ENCODE data around the gene SLC38A3. TPM values are rescaled to one million over a fixed set of nuclear protein-coding genes. Genes with fewer than 3 reads are reported as not detected.

The SLC38A3 gene
- total RNA-seq, 1 donor from 2014 or later = not detected

DNA sequence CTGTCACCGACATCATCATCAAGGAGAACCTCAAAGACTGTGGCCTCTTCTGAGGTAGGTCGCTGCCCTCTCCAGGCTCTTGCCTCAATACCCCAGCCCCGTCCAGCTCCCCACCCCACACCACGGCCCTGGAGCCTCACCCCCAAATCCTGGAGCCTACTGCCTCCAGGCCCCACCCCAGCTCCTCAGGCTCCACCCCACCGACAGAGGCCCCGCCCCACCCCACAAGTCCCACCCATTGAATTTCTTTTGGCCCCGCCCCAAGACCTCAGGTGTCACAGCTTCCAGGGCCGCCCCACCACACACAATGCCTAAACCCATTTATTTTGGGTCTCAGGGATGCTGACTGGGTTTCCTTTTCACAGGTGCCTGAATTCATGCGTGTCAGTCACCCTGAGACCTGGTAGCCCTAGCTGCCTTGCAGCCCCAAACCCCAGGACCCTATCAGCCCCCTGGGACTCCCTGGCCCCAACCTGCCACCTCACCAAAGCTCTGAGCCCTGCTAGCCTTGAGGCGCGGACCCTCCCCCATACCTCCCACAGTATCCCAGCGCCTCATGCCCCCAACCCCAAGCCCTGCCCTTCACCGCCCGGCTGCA, 10.1 kb upstream of the SLC38A3 start:
- no peak for TF ChIP-seq CTCF (conservative IDR thresholded peaks at IDR 0.05; ENCODE audit: low read depth, low read length)
- no peak overlapping the region for H3K4me3 ChIP-seq (ENCODE audit: low read depth, low read length)
- no peak for DNase-seq (ENCODE audit: low read depth)

DNA sequence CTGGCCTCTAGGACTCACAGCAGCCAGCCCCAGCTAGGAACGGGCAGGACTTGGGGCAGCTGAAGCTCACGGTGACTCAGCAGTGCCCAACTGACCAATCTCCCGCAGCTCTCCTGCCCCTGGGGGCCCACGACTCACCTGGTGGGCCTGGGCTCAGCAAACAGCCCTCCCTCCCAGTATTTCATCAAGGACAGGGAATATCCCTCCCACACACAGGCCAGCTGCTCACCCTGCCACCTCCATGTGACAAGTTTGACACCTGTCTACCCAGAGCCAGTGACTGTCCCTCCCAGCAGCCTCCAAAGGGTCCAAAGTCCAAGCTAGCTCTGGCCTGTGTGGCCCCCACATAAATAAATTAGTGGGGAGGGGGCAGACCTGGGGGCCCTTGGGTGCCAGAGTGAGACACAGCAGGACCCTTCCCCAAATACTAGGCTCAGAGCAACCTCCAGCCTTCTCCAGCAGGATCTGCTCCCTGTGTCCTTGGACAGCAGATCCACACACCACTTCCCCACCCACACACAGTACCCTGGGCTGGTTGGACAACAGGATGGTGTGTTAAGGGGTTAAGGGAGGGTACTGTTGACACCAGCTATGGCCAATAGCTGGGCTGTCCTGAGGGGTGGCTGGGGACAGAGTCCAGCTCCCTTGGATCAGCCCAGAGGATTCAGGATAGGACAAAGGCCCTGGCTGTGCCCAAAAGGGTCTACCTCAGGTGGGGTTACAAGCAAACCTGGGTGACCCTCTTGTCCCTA, 9.4 kb upstream of the SLC38A3 start:
- DNase-seq (ENCODE audit: low read depth) = no peak
- TF ChIP-seq CTCF (conservative IDR thresholded peaks at IDR 0.05; ENCODE audit: low read depth, low read length) = no peak
- H3K4me3 ChIP-seq (ENCODE audit: low read depth, low read length) = no peak overlapping the region

GRCh38 chr3:50196253-50196801, 8.7 kb upstream of the SLC38A3 start:
- no peak for TF ChIP-seq CTCF (conservative IDR thresholded peaks at IDR 0.05; ENCODE audit: low read depth, low read length)
- H3K4me3 ChIP-seq (ENCODE audit: low read depth, low read length) = no peak overlapping the region
- no peak for DNase-seq (ENCODE audit: low read depth)

DNA sequence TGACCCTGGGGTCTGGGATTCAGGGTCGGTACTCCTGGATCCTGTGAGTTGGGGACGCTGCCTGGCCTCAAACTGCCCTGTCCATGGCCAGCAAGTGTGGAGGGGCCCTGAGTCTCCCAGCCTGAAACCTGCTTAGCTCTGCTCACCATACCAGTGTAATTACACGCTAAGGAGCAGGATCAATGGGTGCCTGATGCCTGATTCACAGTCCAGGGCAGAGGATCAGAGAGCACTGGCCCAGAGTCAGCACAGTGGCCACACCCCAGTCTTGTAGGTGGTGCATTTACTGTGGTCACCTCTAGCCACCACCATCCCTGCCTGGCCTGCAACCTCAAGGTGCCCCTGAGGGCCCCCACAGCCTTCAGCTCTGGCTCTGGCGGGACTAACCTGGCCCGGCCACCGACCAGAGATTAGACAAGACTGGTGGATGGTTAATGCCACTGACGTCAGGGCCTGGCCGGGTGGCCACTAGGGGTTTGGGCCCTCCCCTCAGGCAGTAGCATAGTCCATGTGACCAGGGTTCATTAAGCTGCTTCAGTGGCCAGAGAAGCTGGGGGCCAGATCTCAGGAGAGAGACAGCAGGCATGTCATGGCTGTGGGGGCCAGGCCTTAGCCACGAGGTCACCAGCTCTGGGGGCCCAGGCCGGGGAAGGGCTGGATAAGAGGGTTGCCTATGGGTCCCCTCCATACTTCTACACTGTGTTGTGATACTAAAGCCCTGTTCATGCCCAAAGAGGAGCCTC, 3.3 kb upstream of the SLC38A3 start:
- no peak for DNase-seq (ENCODE audit: low read depth)
- no peak overlapping the region for H3K4me3 ChIP-seq (ENCODE audit: low read depth, low read length)
- TF ChIP-seq CTCF (conservative IDR thresholded peaks at IDR 0.05; ENCODE audit: low read depth, low read length) = peak; percentile 5

DNA sequence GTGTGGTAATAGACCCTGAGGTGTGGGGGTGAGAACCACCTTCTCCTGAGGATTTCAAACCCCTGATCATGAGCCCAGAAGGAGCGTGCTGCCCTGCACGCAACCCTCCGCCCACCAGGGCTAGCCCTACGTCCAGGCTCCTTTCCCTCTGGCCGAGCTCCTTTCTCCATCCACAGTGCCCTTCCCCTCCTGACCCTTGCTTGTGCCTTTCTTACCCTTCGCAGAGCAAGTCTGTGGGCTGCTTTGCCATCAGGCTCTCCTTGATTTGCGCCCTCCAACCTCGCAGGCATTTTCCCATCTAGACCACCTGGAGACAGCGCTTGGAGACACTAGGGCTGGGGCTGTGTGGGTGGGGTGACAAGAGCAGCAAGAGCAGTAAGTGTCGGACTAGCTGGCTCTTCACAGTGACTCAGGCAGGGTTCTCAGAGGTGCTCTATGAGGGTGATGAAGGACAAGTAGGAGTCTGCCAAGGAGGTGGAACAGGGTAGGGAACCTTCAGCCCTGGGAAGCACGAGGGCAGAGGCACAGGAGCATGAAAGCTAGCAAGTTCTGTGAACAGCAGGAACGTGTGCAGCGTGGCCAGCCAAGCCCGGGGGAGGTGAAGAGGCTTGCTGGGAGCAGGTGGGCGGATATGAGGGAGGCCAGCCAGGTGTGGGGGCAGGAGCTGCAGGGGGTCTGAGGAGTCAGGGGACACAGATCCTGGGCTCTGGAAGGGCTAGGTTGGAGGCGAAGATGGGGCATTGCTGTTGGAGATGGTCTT, 2.5 kb upstream of the SLC38A3 start:
- DNase-seq (ENCODE audit: low read depth) = no peak
- H3K4me3 ChIP-seq (ENCODE audit: low read depth, low read length) = no peak overlapping the region
- no peak for TF ChIP-seq CTCF (conservative IDR thresholded peaks at IDR 0.05; ENCODE audit: low read depth, low read length)

- no peak for TF ChIP-seq CTCF (conservative IDR thresholded peaks at IDR 0.05; ENCODE audit: low read depth, low read length)
- no peak for DNase-seq (ENCODE audit: low read depth)
- no peak overlapping the region for H3K4me3 ChIP-seq (ENCODE audit: low read depth, low read length)
These were observed 1.8 kb upstream of the SLC38A3 start for GRCh38 chr3:50203113-50203808.
